Measurements from ENCODE around the gene PER2. TPM values are rescaled to one million over a fixed set of nuclear protein-coding genes. Genes with fewer than 3 reads are reported as not detected.

Gene PER2
- total RNA-seq, 1 donor from 2014 or later = 8.4 TPM

GRCh38 chr2:238288650-238289573, 502 bp upstream of the PER2 start:
- peaks cover 43 to 52% (median 44%) of the 10 kb centered on the region in 3 donors for H3K4me1 ChIP-seq (ENCODE audit: control insufficient read depth in 3 of 3, insufficient read depth in 3 of 3, low read length in 3 of 3)
- H3K9ac ChIP-seq (ENCODE audit: low read depth in 1 of 3, low read length in 3 of 3) = peak overlapping the region; percentile 73 to 100 (median 99)

GRCh38 chr2:238286987-238287736, 1.2 kb downstream of the PER2 start:
- Histone ChIP-seq H3K9ac (ENCODE audit: low read depth in 1 of 3, low read length in 3 of 3) (peak overlapping the region; percentile 98 to 100 (median 99)), H3K4me1 (ENCODE audit: control insufficient read depth in 3 of 3, insufficient read depth in 3 of 3, low read length in 3 of 3) (peaks cover 55 to 70% (median 60%) of the 10 kb centered on the region in 3 donors), H3K27ac (ENCODE audit: low read depth, low read length) (peak overlapping the region; percentile 96), H3K4me3 (ENCODE audit: low read length in 3 of 3) (peak overlapping the region; percentile 88 to 95 (median 95)), H3K27me3 (ENCODE audit: control insufficient read depth in 3 of 3, insufficient read depth in 3 of 3, low read length in 3 of 3) (no peaks in the 10 kb centered on the region), H3K9me3 (ENCODE audit: control insufficient read depth in 3 of 3, low read length in 3 of 3) (no peaks in the 10 kb centered on the region), H3K36me3 (ENCODE audit: control insufficient read depth in 3 of 3, insufficient read depth in 3 of 3, low read length in 3 of 3) (peaks cover 0 to 5% (median 0%) of the 10 kb centered on the region in 3 donors)

More at GRCh38 chr2:238288650-238289573, 502 bp upstream of the PER2 start:
- Histone ChIP-seq H3K27ac (ENCODE audit: low read depth, low read length) (peak overlapping the region; percentile 96), H3K27me3 (ENCODE audit: control insufficient read depth in 3 of 3, insufficient read depth in 3 of 3, low read length in 3 of 3) (peaks cover 0 to 2% (median 0%) of the 10 kb centered on the region in 3 donors), H3K9me3 (ENCODE audit: control insufficient read depth in 3 of 3, low read length in 3 of 3) (no peaks in the 10 kb centered on the region), H3K36me3 (ENCODE audit: control insufficient read depth in 3 of 3, insufficient read depth in 3 of 3, low read length in 3 of 3) (peaks cover 0 to 5% (median 0%) of the 10 kb centered on the region in 3 donors), H3K4me3 (ENCODE audit: low read length in 3 of 3) (peak overlapping the region; percentile 66 to 95 (median 88))

- H3K27me3 ChIP-seq (ENCODE audit: control insufficient read depth in 3 of 3, insufficient read depth in 3 of 3, low read length in 3 of 3) = no peaks in the 10 kb centered on the region
- H3K9me3 ChIP-seq (ENCODE audit: control insufficient read depth in 3 of 3, low read length in 3 of 3) = no peaks in the 10 kb centered on the region
- H3K27ac ChIP-seq (ENCODE audit: low read depth, low read length) = peak overlapping the region; percentile 96
- peaks cover 0 to 5% (median 0%) of the 10 kb centered on the region in 3 donors for H3K36me3 ChIP-seq (ENCODE audit: control insufficient read depth in 3 of 3, insufficient read depth in 3 of 3, low read length in 3 of 3)
- peak overlapping the region; percentile 88 to 95 (median 95) for H3K4me3 ChIP-seq (ENCODE audit: low read length in 3 of 3)
- H3K4me1 ChIP-seq (ENCODE audit: control insufficient read depth in 3 of 3, insufficient read depth in 3 of 3, low read length in 3 of 3) = peaks cover 60 to 75% (median 66%) of the 10 kb centered on the region in 3 donors
- H3K9ac ChIP-seq (ENCODE audit: low read depth in 1 of 3, low read length in 3 of 3) = peak overlapping the region; percentile 98 to 100 (median 99)
Measured at GRCh38 chr2:238286551-238286950, 1.9 kb downstream of the PER2 start.

- H3K9me3 ChIP-seq (ENCODE audit: control insufficient read depth in 3 of 3, low read length in 3 of 3) = no peaks in the 10 kb centered on the region
- peak overlapping the region in 2 of 3 donors; percentile 33 to 49 for H3K4me3 ChIP-seq (ENCODE audit: low read length in 3 of 3)
- H3K27me3 ChIP-seq (ENCODE audit: control insufficient read depth in 3 of 3, insufficient read depth in 3 of 3, low read length in 3 of 3) = no peaks in the 10 kb centered on the region
- peaks cover 0 to 5% (median 0%) of the 10 kb centered on the region in 3 donors for H3K36me3 ChIP-seq (ENCODE audit: control insufficient read depth in 3 of 3, insufficient read depth in 3 of 3, low read length in 3 of 3)
- H3K27ac ChIP-seq (ENCODE audit: low read depth, low read length) = peak overlapping the region; percentile 96
- peaks cover 60 to 75% (median 66%) of the 10 kb centered on the region in 3 donors for H3K4me1 ChIP-seq (ENCODE audit: control insufficient read depth in 3 of 3, insufficient read depth in 3 of 3, low read length in 3 of 3)
- peak overlapping the region; percentile 98 to 100 (median 99) for H3K9ac ChIP-seq (ENCODE audit: low read depth in 1 of 3, low read length in 3 of 3)
Measured at GRCh38 chr2:238286095-238286494, 2.3 kb downstream of the PER2 start.

GRCh38 chr2:238285653-238286082, 2.7 kb downstream of the PER2 start:
- no peaks in the 10 kb centered on the region for H3K27me3 ChIP-seq (ENCODE audit: control insufficient read depth in 3 of 3, insufficient read depth in 3 of 3, low read length in 3 of 3)
- H3K9ac ChIP-seq (ENCODE audit: low read depth in 1 of 3, low read length in 3 of 3) = peak overlapping the region; percentile 98 to 100 (median 99)
- H3K27ac ChIP-seq (ENCODE audit: low read depth, low read length) = peak overlapping the region; percentile 96
- H3K4me3 ChIP-seq (ENCODE audit: low read length in 3 of 3) = peak overlapping the region in 1 of 3 donors; percentile 33
- peaks cover 0 to 5% (median 0%) of the 10 kb centered on the region in 3 donors for H3K36me3 ChIP-seq (ENCODE audit: control insufficient read depth in 3 of 3, insufficient read depth in 3 of 3, low read length in 3 of 3)
- no peaks in the 10 kb centered on the region for H3K9me3 ChIP-seq (ENCODE audit: control insufficient read depth in 3 of 3, low read length in 3 of 3)
- H3K4me1 ChIP-seq (ENCODE audit: control insufficient read depth in 3 of 3, insufficient read depth in 3 of 3, low read length in 3 of 3) = peaks cover 60 to 77% (median 66%) of the 10 kb centered on the region in 3 donors

- Histone ChIP-seq H3K27ac (ENCODE audit: low read depth, low read length) (peak overlapping the region; percentile 96), H3K9ac (ENCODE audit: low read depth in 1 of 3, low read length in 3 of 3) (peak overlapping the region in 2 of 3 donors; percentile 50 to 99), H3K36me3 (ENCODE audit: control insufficient read depth in 3 of 3, insufficient read depth in 3 of 3, low read length in 3 of 3) (peaks cover 0 to 5% (median under 1%) of the 10 kb centered on the region in 3 donors), H3K9me3 (ENCODE audit: control insufficient read depth in 3 of 3, low read length in 3 of 3) (no peaks in the 10 kb centered on the region), H3K4me3 (ENCODE audit: low read length in 3 of 3) (peak overlapping the region in 2 of 3 donors; percentile 33 to 35), H3K4me1 (ENCODE audit: control insufficient read depth in 3 of 3, insufficient read depth in 3 of 3, low read length in 3 of 3) (peaks cover 62 to 80% (median 68%) of the 10 kb centered on the region in 3 donors), H3K27me3 (ENCODE audit: control insufficient read depth in 3 of 3, insufficient read depth in 3 of 3, low read length in 3 of 3) (no peaks in the 10 kb centered on the region)
Measured at GRCh38 chr2:238284802-238285515, 3.5 kb downstream of the PER2 start.

- Histone ChIP-seq H3K27me3 (ENCODE audit: control insufficient read depth in 3 of 3, insufficient read depth in 3 of 3, low read length in 3 of 3) (no peaks in the 10 kb centered on the region), H3K9ac (ENCODE audit: low read depth in 1 of 3, low read length in 3 of 3) (peak overlapping the region in 1 of 3 donors; percentile 25), H3K9me3 (ENCODE audit: control insufficient read depth in 3 of 3, low read length in 3 of 3) (no peaks in the 10 kb centered on the region), H3K4me1 (ENCODE audit: control insufficient read depth in 3 of 3, insufficient read depth in 3 of 3, low read length in 3 of 3) (peaks cover 70 to 87% (median 77%) of the 10 kb centered on the region in 3 donors), H3K36me3 (ENCODE audit: control insufficient read depth in 3 of 3, insufficient read depth in 3 of 3, low read length in 3 of 3) (peaks cover 0 to 3% (median 3%) of the 10 kb centered on the region in 3 donors), H3K27ac (ENCODE audit: low read depth, low read length) (no peak overlapping the region), H3K4me3 (ENCODE audit: low read length in 3 of 3) (peak overlapping the region in 1 of 3 donors; percentile 6)
Measured at GRCh38 chr2:238282861-238283738, 5.3 kb downstream of the PER2 start.

GRCh38 chr2:238281826-238282480, 6.5 kb downstream of the PER2 start:
- H3K9me3 ChIP-seq (ENCODE audit: control insufficient read depth in 3 of 3, low read length in 3 of 3) = no peaks in the 10 kb centered on the region
- H3K27me3 ChIP-seq (ENCODE audit: control insufficient read depth in 3 of 3, insufficient read depth in 3 of 3, low read length in 3 of 3) = no peaks in the 10 kb centered on the region
- H3K9ac ChIP-seq (ENCODE audit: low read depth in 1 of 3, low read length in 3 of 3) = no peak overlapping the region
- H3K27ac ChIP-seq (ENCODE audit: low read depth, low read length) = no peak overlapping the region
- H3K4me3 ChIP-seq (ENCODE audit: low read length in 3 of 3) = no peak overlapping the region
- peaks cover 60 to 81% (median 68%) of the 10 kb centered on the region in 3 donors for H3K4me1 ChIP-seq (ENCODE audit: control insufficient read depth in 3 of 3, insufficient read depth in 3 of 3, low read length in 3 of 3)
- peaks cover 1 to 11% (median 7%) of the 10 kb centered on the region in 3 donors for H3K36me3 ChIP-seq (ENCODE audit: control insufficient read depth in 3 of 3, insufficient read depth in 3 of 3, low read length in 3 of 3)
